HG02610 (cell line): ENCODE measurements around the gene HMG20A.

Source experiments
- ATAC-seq: cut with Tn5 transposase; IDR thresholded peaks from one replicate; pipeline ENCODE4 v1.9.1; 2021; ENCODE audit warnings: mild to moderate bottlenecking, moderate library complexity; ENCODE audit not compliant: unreplicated experiment

Gene HMG20A

DNA sequence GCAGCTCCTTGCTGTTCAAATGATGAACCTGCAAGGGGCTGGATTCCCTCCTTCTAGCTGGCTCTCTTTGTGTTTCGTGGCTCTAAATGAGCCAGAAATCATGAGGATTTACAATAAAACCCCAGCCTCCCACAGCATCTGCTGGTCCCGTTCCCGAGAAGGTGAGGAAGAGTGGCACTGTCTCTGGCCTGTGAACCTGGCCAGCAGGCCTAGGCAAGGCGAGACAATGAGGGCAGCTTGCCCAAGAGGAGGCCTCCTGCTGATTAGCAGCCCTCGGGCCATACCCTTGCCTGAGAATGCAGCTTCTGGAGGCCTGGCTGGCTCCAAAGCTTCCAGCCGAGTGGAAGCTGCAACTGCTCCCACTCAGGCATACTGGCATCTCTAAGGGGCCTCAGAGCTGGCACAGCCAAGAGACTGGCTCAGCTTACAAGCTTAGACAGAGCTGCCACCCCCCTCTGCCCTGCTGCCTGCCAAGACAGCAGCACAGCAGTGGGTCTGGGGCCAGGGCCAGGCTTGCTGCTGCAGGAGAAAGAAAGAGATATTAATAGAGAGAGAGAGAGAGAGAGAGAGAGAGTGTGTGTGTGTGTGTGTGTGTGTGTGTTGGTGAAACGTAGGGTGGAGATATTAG, 76.5 kb downstream of the HMG20A start:
- ATAC-seq, result no peak

DNA sequence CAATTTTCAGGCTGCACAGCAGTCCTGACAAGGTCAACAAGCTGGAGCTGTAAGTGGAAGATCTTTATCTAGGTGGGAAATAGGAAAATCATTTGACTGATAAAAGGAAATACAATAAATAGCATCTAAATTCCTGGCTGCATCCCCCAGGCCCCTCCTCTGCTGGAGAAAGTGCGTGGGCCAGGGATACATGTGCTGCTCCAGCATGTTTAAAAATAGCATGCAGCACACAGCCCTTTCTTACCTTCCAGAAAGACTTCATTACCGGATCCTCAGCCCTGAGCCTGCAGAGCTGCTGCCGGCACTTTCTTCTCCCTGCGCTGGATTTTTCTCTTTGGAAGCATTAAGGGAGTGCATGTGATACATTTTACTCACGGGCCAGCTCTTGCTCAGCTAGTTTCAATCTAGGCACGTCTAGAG, 77.3 kb downstream of the HMG20A start:
- ATAC-seq, result no peak

DNA sequence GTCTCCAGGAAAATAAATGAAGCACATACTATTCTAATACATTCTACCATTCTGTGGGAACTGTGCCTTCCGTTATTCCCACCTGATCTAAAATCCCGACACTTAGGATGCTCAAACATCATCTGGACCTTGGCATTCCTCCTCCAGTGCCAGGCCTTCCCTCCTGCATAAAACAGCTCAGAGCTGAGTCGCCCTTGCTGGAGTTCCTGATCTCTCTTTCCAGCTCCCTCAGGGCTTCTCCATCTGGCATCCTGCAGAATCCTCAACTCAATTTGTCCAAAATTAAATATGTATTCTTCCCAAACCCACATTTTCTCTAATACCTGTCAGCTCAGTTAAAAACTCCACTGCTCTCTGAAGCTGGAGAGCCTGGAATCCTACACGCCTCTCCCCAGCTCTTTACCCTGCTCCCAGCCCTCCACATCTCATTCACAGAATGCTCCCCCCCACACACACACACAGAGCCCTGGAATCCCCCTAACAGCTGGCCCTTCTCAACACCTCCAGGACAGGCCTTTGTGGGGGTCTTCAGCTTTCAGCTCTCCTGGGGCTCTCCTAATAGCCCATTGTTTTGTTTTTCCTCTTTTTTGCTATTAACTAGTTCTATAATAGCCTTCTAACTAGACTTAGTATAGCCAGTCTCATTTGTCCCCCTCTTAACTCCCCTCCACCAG, 78.5 kb downstream of the HMG20A start:
- no peak for ATAC-seq

DNA sequence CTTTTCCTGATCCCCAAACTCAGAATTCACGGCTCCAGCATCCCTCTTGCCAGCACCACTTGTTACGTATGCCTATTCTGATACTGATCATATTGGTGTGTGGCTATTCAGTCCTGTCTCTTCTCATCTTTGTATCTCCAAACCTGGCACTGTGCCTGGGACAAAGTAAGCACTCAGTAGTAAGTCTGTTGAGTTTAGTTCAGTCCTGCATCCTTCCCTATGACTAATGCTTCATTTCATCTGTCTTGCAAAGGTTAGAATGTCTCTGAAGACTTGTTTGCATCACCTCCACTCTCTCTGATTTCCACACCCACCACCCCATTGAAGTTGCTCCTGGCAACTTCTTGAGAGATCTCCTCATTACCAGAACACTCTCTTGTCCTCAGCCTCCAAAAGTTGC, 80.3 kb downstream of the HMG20A start:
- no peak for ATAC-seq

DNA sequence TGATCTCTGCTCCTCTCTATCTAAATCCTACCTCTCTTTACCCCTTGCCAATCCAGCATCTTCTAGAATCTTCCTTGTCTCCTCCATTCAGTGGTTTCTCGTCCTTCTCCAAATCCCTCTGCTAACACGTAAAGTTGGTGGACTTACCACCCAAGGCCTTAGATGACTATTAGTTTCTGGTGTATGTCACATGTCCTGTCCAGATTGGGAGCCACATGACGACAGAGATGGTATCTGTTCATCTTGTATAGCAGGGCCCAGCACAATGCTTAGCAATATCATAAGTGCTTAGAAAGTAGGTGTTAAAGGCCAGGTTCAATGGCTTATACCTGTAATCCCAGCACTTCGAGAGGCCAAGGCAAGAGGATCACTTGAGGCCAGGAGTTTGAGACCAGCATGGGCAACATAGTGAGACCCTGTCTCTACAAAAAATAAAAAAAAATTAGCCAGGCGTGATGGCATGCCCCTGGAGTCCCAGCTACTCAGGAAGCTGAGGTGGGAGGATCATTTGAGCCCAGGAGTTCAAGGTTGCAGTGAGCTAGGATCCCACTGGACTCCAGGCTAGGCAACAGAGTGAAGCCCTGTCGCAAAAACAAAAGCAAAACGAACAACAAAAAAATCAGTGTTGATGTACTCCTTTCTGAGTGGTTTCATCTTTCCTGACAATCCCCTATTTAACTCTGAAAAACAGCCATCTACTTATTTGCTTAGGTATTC, 81.8 kb downstream of the HMG20A start:
- no peak for ATAC-seq

DNA sequence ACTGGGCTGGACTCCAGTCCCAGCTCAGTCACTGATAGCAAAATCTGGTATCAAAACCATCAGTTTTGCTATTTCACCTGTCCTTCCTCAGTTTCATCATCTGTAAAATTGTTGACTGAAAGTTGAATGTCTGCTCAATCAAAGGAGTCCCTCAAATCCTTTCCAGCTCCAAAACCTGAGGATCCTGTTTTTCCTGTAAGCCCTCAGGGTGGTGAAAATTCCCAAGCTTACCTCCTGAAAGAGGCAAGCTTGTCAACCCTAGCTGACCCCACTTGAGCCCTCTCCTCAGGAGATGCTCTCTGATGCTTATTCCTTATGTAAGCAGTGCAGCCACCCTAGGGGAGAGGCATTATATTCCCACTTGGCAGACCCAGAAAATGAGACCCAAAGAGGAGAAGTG, 82.6 kb downstream of the HMG20A start:
- no peak for ATAC-seq

DNA sequence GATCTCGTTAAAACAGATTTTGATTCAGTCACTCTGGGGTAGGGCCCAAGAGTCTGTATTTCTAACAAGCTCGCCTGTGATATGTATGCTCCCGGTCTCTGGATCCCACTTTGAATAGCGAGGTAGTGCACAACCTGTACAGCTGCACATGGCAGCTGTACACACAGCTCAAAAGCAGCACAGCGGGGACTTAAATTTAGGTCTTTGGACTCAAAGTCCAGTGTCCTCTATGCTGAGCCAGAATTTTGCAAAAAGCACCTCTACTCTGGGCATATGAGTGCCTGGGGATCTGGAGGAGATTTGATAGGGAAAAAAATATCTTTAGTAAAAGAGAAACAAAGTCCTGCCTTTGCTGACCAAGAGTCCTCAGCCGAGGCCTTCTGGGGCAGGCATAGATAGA, 83.1 kb downstream of the HMG20A start:
- ATAC-seq, result no peak

DNA sequence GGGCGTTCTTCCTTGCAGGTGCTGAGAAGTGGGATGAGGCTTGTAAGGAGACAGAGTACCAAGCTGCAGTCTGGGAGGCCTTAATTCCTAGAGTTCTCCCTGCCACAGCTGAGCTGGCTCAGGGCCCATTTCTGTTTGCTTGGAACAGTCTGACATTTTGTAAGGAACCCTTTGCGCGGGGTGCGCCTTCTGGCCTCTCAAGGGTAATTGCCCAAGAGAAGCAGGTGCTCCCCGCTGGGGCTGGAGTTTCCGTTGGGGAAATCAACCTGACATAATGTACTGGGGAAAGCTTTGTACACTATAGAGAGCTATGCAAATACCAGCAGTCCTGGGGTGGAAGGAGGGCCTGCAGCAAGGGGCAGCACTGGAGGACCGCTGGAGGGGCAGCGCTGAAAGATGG, 83.6 kb downstream of the HMG20A start:
- no peak for ATAC-seq

DNA sequence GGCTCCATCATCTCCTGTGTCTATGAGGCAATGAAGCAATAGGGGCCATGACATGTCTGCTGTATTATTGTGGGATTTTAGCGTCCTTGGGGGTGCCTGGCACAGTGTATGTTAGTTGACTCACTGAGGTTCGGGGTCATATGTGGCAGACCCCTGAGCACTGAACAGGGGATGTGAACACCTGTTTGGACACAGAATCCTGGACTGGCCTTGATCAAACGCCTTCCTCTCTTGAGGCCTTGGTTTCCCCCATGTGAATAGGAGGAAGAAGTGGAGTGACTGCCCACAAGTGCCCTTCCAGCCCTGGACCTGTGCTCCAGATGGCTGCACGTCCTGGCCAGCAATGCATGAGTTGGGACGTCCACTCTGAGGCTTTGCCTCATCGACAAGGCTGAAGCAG, 84.2 kb downstream of the HMG20A start:
- ATAC-seq, result no peak

DNA sequence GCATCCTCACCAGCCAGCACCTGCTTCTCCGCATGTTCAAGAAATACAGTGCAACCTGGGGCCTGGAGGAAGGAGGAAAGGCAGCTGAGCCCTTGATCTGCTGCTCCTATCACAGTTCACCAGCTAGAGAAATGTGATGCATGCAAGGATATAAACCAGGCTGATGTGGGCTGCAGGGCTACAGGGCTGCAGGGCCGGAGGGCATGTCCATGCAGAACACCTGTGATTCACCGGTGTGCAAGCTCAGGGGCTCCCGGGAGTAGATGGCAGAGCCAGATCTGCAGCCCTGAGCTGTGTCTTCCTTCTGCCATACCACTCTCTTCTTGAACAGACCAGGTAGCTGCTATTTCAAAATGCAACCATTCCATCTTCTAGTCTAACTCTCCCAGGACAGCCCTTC, 84.9 kb downstream of the HMG20A start:
- ATAC-seq, result no peak

DNA sequence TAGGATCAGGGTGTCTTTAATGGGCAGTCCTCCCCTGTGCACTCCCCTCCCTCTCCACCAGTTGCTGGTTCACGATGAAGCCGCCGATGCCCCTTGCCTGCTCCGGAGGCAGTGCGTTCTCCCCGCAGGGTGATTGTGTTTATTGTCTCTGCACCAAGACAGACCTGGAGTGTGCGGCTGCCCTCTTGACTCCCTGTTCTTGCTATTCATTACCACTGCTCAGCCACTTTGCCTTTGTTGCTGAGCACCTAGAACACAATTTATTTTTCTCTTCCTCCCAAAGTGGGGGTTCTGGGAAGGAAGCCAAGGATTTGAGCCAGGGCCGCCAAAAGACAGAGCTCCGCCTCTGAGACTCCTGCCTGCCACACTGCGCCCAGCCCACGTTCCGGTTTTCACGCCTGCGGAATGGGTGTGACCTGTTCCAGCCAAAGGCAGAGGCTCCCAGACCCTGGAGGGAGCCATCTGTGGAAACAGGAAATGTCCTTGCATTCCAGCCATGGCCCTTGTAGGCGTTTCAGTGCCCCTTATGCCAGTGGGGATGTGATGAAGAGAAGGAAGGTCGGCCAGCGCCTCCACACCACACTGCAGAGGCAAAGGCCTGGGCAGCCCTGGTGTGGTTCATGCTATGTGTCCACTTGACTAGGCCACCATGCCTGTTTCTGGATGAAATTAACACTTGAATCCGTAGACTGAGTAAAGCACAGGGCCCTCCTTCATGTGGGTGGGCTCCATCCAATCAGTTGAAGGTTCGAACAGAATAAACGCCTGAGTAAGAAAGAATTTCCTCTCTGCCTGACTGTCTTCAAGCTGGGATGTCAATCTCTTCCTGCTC, 85.8 kb downstream of the HMG20A start:
- no peak for ATAC-seq

DNA sequence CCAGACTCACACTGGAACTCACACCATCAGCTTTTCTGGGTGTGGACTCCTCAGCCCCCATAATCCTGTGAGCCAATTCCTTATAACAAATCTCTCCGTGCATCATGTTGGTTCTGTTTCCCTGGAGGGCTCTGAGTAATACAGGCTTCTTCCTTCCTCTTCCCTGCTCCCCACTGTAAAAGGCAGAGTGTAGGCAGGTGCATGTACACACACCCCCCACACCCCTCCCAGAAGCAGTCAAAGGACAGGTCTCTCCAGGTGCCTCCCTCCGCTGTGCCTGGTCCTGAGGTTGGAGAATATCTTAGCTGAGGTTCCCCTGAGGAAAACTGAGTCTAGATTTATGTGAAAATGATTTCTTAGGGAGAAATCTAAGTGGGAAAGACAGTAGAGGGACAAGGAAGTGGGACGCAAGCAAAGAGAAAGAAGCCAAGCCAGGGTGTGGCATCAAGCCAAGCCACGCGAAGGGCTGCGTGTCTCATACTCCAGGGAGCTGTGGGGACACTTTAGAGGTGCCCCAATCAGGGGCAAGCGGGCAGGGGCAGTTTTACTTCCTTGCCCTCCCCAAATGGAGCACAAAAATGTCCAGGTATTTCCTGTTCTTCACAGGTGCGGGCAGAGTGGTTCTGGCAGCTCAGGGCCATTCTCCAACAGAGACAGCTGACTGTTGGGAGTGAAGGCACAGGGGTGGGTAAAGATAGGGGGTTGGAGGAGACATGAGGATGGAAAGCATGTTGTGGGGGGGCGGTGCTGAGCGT, 86.6 kb downstream of the HMG20A start:
- ATAC-seq, result no peak

DNA sequence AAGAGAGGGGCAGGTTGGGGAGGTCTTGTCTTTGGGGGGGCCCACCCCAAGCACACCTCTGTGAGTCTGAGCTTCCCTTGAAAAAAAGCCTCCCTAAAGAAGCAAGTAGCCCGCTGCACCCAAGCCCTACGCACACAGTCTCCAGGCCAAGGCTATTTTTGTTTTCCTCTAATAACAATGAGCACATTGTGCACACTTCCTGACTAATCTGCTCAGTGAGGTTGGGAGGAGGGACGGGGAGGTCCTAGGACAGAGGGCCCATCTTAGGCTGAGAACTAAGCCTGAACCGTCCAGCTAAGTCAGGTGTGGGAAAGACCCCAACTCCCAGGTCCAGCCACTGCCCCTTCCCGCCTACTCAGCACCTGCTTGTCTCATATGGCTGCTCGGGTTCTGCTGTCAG, 87.2 kb downstream of the HMG20A start:
- no peak for ATAC-seq

DNA sequence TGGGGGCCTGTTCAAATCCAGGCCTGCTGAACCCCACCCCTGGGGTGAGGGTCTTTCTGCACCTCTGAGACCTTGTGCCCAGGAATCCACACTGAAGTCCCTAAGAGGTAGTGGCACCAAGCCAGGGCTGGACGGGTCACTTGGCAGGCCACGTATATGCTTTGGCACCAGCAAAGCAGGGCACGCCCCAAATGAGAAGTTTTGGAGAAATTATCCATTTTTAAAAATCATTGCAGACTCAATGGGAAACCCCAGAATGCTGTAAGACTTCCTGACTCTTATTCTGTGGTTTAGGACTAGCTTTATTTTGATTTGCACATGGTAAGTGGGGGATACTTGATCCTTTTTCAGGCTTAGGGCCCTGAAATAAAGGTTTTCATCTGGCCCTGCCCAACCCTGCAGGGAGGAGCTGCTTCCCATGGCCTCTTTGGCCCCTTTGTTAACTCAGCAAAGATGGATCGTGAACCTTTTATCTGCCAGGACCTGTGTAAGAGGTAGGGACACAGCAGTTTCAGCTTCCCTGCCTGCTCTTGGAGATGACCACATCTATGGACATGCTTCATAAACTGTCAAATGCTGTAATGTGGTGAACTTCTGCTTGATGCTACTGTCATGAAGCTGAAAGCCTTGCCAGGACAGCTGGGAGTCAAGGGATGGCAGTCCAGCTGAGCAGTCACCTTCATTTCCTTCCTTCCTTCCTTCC, 88.0 kb downstream of the HMG20A start:
- ATAC-seq, result no peak

DNA sequence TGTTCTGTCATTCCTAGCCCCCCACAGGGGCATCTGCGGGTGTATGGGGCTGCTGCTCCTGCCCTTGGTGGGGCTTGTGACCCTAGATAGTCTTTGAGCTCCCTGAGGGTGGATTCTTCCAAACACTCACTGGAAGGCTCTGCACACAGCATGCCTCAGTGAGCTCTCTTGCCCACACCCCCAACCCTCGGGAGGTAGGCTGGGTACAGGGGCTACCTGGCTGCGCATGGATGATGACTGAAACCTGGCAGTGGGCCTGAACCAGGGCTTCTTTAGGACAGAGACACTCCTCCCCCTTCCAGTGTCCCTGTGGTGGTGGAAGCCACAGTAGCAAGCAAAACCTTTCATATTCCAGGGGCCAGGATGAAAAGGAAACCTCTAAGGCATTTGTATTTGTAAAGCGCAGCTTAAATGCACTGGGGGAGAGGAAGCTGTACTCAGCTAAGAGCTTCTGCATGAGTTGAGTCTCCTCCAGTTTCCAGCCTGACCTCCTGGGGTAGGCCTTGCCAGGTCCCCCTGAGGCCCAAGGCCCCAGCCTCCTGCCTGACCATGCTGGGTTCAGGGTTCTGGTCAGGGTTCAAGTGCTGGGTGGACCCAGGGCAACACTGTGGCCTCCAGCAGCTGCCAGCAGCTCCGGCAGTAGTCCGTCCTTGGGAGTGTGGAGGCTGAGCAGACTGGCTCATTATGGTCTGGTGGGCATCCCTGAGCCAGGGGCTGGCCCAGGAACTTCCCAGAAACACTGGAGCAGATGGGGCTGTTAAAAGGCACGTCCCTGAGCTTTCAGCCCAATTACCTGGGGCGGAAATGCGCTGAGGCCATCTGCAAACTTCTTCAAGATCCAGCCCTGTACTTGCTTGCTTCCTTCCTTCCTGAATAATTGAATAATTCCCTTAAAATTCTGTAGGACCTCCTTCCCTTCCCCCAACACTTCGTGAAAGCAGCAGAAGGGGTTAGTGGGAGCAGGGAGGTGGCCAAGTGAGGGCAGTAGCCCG, 89.7 kb downstream of the HMG20A start:
- ATAC-seq, result no peak

DNA sequence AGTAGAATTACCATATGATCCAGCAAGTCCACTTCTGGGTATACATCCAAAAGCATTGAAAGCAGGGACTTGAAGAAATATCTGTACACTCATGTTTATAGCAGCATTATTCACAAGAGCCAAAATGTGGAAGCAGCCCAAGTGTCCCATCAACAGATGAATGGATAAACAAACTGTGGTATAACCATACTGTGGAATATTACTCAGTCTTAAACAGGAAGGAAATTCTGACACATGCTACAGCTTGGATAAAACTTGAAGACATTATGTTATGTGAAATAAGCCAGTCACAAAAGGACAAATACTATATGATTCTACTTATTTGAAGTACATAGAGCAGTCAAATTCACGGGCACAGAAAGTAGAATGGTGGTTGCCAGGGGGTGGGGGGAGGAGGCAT, 91.2 kb downstream of the HMG20A start:
- no peak for ATAC-seq

DNA sequence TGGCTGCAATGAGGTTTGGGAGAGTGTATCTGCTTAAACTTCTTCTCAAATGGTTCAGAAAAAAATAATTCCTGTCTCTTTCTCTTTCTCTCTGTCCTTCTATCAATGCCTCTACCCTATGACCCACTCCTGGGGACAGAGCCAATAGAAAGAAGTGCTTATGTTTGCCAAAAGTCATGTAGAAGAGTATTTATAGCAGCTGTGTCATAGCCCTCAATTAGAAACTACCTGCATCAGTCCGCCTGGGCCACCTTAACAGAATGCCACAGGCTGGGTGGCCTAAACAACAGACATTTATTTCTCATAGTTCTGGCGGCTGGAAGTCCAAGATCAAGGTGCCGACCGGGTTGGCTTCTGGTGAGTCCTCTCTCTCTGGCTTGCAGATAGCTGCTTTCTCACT, 92.5 kb downstream of the HMG20A start:
- no peak for ATAC-seq

DNA sequence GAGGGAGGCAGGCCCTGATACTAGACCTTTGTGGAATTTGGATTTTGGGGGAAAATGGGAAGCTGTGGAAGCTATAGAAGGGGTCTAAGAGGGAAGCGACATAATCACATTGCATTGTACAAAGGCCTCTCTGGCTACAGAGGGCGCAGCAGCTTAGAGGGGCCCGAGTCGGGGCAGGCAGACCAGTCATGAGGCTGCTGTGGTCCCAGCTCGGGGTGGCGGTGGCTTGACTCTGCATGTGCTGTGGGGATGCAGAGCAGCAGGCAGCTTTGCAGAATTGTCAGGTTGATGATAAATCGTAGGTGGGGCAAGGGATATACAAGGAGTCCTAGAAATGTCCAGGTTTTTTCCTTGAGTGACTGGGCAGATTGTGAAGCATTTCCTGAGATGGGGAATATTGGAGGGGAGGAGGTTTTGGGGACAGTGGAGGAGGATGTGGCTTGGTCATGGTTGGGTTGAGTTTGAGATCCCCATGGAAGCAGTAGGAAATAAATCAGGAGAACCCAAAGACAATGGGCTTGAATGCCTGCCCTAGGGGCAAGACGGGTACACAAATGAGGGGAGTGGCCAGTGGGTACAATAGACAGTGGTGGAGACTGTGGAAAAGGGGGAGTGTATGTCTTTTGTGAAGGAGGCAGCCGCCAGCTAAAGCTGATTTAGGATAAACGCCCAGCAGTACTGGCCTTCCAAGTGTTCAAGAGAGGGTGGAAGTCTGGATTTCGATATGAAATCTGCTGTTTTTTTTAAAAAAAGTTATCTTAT, 94.1 kb downstream of the HMG20A start:
- ATAC-seq, result no peak
